Bronchial epithelial cell (primary cell): ENCODE results near the gene IREB2. TPM values are rescaled to one million over a fixed set of nuclear protein-coding genes. Genes with fewer than 3 reads are reported as not detected.

ENCODE experiments used
- DNase-seq: peaks from one replicate; pipeline ENCODE4 v3.0.0-alpha.2; 2010; ENCODE audit warnings: low read depth
- FAIRE-seq: peaks from 2 replicates; lab custom pipeline; 2011; peaks lifted over from hg19 to GRCh38; lab: Jason Lieb, UNC
- H3K27me3 ChIP-seq: 2 replicates; pipeline ENCODE4 v1.5.1; 2011; ENCODE audit warnings: low read length; ENCODE audit not compliant: control insufficient read depth, insufficient read depth
- H3K36me3 ChIP-seq: 2 replicates; pipeline ENCODE4 v1.5.1; 2011; ENCODE audit warnings: low read length; ENCODE audit not compliant: control insufficient read depth, insufficient read depth
- H3K4me3 ChIP-seq: 2 replicates; pipeline ENCODE4 v1.5.1; 2011; ENCODE audit warnings: mild to moderate bottlenecking, low read depth, low read length, control low read depth
- CTCF ChIP-seq: IDR thresholded peaks from 2 replicates; pipeline ENCODE4 v1.5.1; 2011; ENCODE audit warnings: mild to moderate bottlenecking, moderate library complexity, low read length, control low read depth, inconsistent platforms; ENCODE audit not compliant: insufficient read depth, severe bottlenecking
- total RNA-seq: library from RNA; depleted of rRNA; stranded (reverse); fragments of >200 nt; gene quantifications from 2 replicates; pipeline ENCODE4 v1.2.1, GENCODE V29; 2014

IREB2 gene
- total RNA-seq, 1 donor from 2014 or later = 12.6 TPM

GRCh38 chr15:78540141-78540870, 102.3 kb downstream of the IREB2 start, which contains the start of gene PSMA4:
Gene PSMA4, plus strand, starts transcription at chr15:78540444. Its CDS starts 1,484 bp downstream, at chr15:78541928.
- DNase-seq = peak; percentile 55
- no peak for TF ChIP-seq CTCF
- Histone ChIP-seq H3K27me3 (no peaks in the 10 kb centered on the region), H3K36me3 (peaks cover 4% of the 10 kb centered on the region), H3K4me3 (peak within 1 kb of the TSS; percentile 69)
- FAIRE-seq = no peak

GRCh38 chr15:78540871-78541743, 103.1 kb downstream of the IREB2 start:
- DNase-seq (peak; percentile 15), FAIRE-seq (no peak)

DNA sequence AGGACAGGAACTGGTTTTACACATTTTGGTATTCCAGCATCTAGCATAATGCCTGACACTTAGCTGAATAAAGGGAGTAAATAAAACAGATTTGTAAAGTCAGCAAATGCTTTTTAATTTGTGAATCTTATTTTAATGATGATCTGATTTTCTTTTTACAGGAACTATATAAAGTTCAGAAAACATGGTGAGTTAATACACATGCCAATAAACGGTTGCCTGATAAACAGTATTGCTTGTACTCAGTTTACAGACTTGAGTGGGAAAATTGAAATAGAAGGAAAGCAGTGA, 103.7 kb downstream of the IREB2 start:
- H3K27me3 ChIP-seq = no peaks in the 10 kb centered on the region
- FAIRE-seq (no peak), DNase-seq (no peak)
- no peak for TF ChIP-seq CTCF
- H3K36me3 ChIP-seq = peaks cover 10% of the 10 kb centered on the region
- peak overlapping the region; percentile 69 for H3K4me3 ChIP-seq

More at GRCh38 chr15:78540871-78541743, 103.1 kb downstream of the IREB2 start:
- H3K27me3 ChIP-seq = no peaks in the 10 kb centered on the region
- peaks cover 8% of the 10 kb centered on the region for H3K36me3 ChIP-seq
- peak overlapping the region; percentile 69 for H3K4me3 ChIP-seq
- TF ChIP-seq CTCF = no peak

DNA sequence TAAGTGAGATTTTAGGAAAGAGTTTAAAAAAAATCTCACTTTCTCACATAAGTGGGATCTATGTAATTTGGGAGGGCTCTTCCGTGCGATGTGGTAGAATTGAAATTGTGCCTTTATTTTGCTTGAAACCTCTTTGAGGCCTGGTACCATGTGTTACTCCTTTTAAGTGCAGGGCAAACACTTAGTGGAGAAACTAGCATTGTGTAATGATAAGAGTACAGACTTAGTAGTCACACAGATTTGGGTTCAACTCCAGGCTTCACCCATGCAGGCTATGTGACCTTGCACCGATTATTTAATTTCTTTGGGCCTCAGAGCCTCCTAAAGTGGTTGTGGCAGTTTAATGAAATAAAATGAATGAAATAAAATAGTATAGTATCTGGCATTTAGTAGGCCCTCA, 104.6 kb downstream of the IREB2 start:
- no peak for FAIRE-seq
- Histone ChIP-seq H3K36me3 (peaks cover 13% of the 10 kb centered on the region), H3K27me3 (no peaks in the 10 kb centered on the region), H3K4me3 (no peak overlapping the region)
- no peak for TF ChIP-seq CTCF
- no peak for DNase-seq

- Histone ChIP-seq H3K27me3 (no peaks in the 10 kb centered on the region), H3K4me3 (no peak overlapping the region), H3K36me3 (peaks cover 13% of the 10 kb centered on the region)
- no peak for TF ChIP-seq CTCF
- no peak for DNase-seq
- FAIRE-seq = no peak
These were observed 112.2 kb downstream of the IREB2 start for GRCh38 chr15:78550194-78550593.
